Measurements from ENCODE around the gene MAK.
A peak's percentile ranks its signal among the peaks of the same experiment; 100 is the strongest.
"Not testable (repeated sequence)": the region's sequence is repeated elsewhere in the genome, so short reads cannot be mapped to it uniquely, and the experiment has no call there.

MAK gene

GRCh38 chr6:10837995-10838793, at the start of gene MAK:
Gene MAK, minus strand, starts transcription at chr6:10838539. Its CDS starts 7,891 bp downstream, at chr6:10830648.
- no peak within 1 kb of the TSS for H3K27ac ChIP-seq
- DNase-seq (ENCODE audit: low read depth, low spot score): peak; percentile 51

- DNase-seq (ENCODE audit: low read depth, low spot score): peak; percentile 18
- H3K27ac ChIP-seq: peak within 1 kb of the TSS; percentile 12
These were observed 48.6 kb upstream of the MAK start, which contains the start of gene SYCP2L for GRCh38 chr6:10886691-10887502. Gene SYCP2L, plus strand, starts transcription at chr6:10887052. Its CDS starts 75 bp downstream, at chr6:10887127.

- peak overlapping the region; percentile 12 for H3K27ac ChIP-seq
- not testable (repeated sequence) for DNase-seq (ENCODE audit: low read depth, low spot score)
These were observed 48.0 kb upstream of the MAK start for GRCh38 chr6:10886365-10886690.

GRCh38 chr6:10884245-10884972, 46.1 kb upstream of the MAK start:
- DNase-seq (ENCODE audit: low read depth, low spot score): no peak
- no peak overlapping the region for H3K27ac ChIP-seq

GRCh38 chr6:10883312-10884244, 45.2 kb upstream of the MAK start:
- DNase-seq (ENCODE audit: low read depth, low spot score): no peak
- no peak overlapping the region for H3K27ac ChIP-seq

GRCh38 chr6:10882657-10883171, 44.4 kb upstream of the MAK start:
- H3K27ac ChIP-seq: no peak overlapping the region
- no peak for DNase-seq (ENCODE audit: low read depth, low spot score)

GRCh38 chr6:10882253-10882630, 43.9 kb upstream of the MAK start:
- H3K27ac ChIP-seq; DNase-seq (ENCODE audit: low read depth, low spot score): not testable (repeated sequence)

GRCh38 chr6:10880366-10880765, 42.0 kb upstream of the MAK start:
- no peak for DNase-seq (ENCODE audit: low read depth, low spot score)
- no peak overlapping the region for H3K27ac ChIP-seq

GRCh38 chr6:10877871-10878270, 39.5 kb upstream of the MAK start:
- H3K27ac ChIP-seq: no peak overlapping the region
- DNase-seq (ENCODE audit: low read depth, low spot score): no peak

GRCh38 chr6:10877012-10877411, 38.7 kb upstream of the MAK start:
- DNase-seq (ENCODE audit: low read depth, low spot score): no peak
- no peak overlapping the region for H3K27ac ChIP-seq

- DNase-seq (ENCODE audit: low read depth, low spot score): no peak
- no peak overlapping the region for H3K27ac ChIP-seq
These were observed 36.7 kb upstream of the MAK start for GRCh38 chr6:10875026-10875425.

- no peak for DNase-seq (ENCODE audit: low read depth, low spot score)
- no peak overlapping the region for H3K27ac ChIP-seq
These were observed 35.9 kb upstream of the MAK start for GRCh38 chr6:10874207-10874606.

GRCh38 chr6:10873374-10873773, 35.0 kb upstream of the MAK start:
- no peak overlapping the region for H3K27ac ChIP-seq
- no peak for DNase-seq (ENCODE audit: low read depth, low spot score)

- no peak for DNase-seq (ENCODE audit: low read depth, low spot score)
- no peak overlapping the region for H3K27ac ChIP-seq
These were observed 29.6 kb upstream of the MAK start for GRCh38 chr6:10867952-10868351.

GRCh38 chr6:10866709-10867108, 28.4 kb upstream of the MAK start:
- not testable (repeated sequence) for H3K27ac ChIP-seq; DNase-seq (ENCODE audit: low read depth, low spot score)

GRCh38 chr6:10863031-10863430, 24.7 kb upstream of the MAK start:
- H3K27ac ChIP-seq; DNase-seq (ENCODE audit: low read depth, low spot score): not testable (repeated sequence)

GRCh38 chr6:10862361-10862760, 24.0 kb upstream of the MAK start:
- no peak for DNase-seq (ENCODE audit: low read depth, low spot score)
- no peak overlapping the region for H3K27ac ChIP-seq

- no peak overlapping the region for H3K27ac ChIP-seq
- DNase-seq (ENCODE audit: low read depth, low spot score): no peak
These were observed 22.7 kb upstream of the MAK start for GRCh38 chr6:10861086-10861485.

- DNase-seq (ENCODE audit: low read depth, low spot score): no peak
- H3K27ac ChIP-seq: no peak overlapping the region
These were observed 18.9 kb upstream of the MAK start for GRCh38 chr6:10857259-10857658.
